Measurements from ENCODE around the gene MZT1.
"Not testable (repeated sequence)": the region's sequence is repeated elsewhere in the genome, so short reads cannot be mapped to it uniquely, and the experiment has no call there.

MZT1 gene

GRCh38 chr13:72726185-72726584, 1.2 kb downstream of the MZT1 start:
- H2AK5ac ChIP-seq (ENCODE audit: low read depth, low read length); H2BK15ac ChIP-seq (ENCODE audit: low read length); DNase-seq (ENCODE audit: low spot score); H3K79me1 ChIP-seq (ENCODE audit: low read depth, low read length); H4K91ac ChIP-seq (ENCODE audit: low read depth, low read length, poor library complexity); H3K4me1 ChIP-seq (ENCODE audit: control insufficient read depth in 2 of 2, insufficient read depth in 1 of 2, low read depth in 1 of 2, low read length in 2 of 2); H2AFZ ChIP-seq (ENCODE audit: low read length); H2BK5ac ChIP-seq (ENCODE audit: low read length); H3K9ac ChIP-seq (ENCODE audit: low read depth, low read length, poor library complexity); H3K4ac ChIP-seq (ENCODE audit: low read length); H4K8ac ChIP-seq (ENCODE audit: low read depth, low read length); H2BK12ac ChIP-seq (ENCODE audit: low read length); H2BK120ac ChIP-seq (ENCODE audit: low read depth, low read length); H3K27me3 ChIP-seq (ENCODE audit: control insufficient read depth in 3 of 3, insufficient read depth in 3 of 3, low read depth in 1 of 3, low read length in 3 of 3); H3K14ac ChIP-seq (ENCODE audit: low read length); H3K23ac ChIP-seq (ENCODE audit: low read depth, low read length, poor library complexity); H3K18ac ChIP-seq (ENCODE audit: low read length): not testable (repeated sequence)
- peak overlapping the region; percentile 39 for H3K27ac ChIP-seq (replicated peaks; ENCODE audit: low read length)
- peak overlapping the region in 1 of 2 donors; percentile 98 for H3K4me3 ChIP-seq (ENCODE audit: low read length in 2 of 2)
- peak overlapping the region; percentile 48 for H3K4me2 ChIP-seq (ENCODE audit: insufficient read depth, low read length, poor library complexity, severe bottlenecking)
- WGBS, 2 donors (ENCODE audit: extremely low coverage in 2 of 2, insufficient read length in 2 of 2, insufficient replicate concordance in 1 of 2), result no CpG with 5 or more reads among the region's 15 CpGs
- H3K9me3 ChIP-seq (replicated peaks in 1 of 2; ENCODE audit: control insufficient read depth in 2 of 2, insufficient read depth in 1 of 2, low read depth in 1 of 2, low read length in 2 of 2), result peaks cover 0 to 24% of the 10 kb centered on the region in 2 donors
- peaks cover 5 to 62% of the 10 kb centered on the region in 2 donors for H3K36me3 ChIP-seq (replicated peaks in 1 of 2; ENCODE audit: control insufficient read depth in 2 of 2, insufficient read depth in 2 of 2, low read length in 2 of 2)

- H2BK5ac ChIP-seq (ENCODE audit: low read length), result no peak overlapping the region
- H3K36me3 ChIP-seq (replicated peaks in 1 of 2; ENCODE audit: control insufficient read depth in 2 of 2, insufficient read depth in 2 of 2, low read length in 2 of 2), result peaks cover 23 to 100% of the 10 kb centered on the region in 2 donors
- no peak overlapping the region for H2BK120ac ChIP-seq (ENCODE audit: low read depth, low read length)
- H3K79me1 ChIP-seq (ENCODE audit: low read depth, low read length), result peaks cover 3% of the 10 kb centered on the region
- H3K9ac ChIP-seq (ENCODE audit: low read depth, low read length, poor library complexity), result no peak overlapping the region
- no peak overlapping the region for H3K23ac ChIP-seq (ENCODE audit: low read depth, low read length, poor library complexity)
- no peak overlapping the region for H2BK15ac ChIP-seq (ENCODE audit: low read length)
- H3K4me3 ChIP-seq (ENCODE audit: low read length in 2 of 2), result no peak overlapping the region
- H3K27me3 ChIP-seq (ENCODE audit: control insufficient read depth in 3 of 3, insufficient read depth in 3 of 3, low read depth in 1 of 3, low read length in 3 of 3), result no peaks in the 10 kb centered on the region
- no peak overlapping the region for H4K8ac ChIP-seq (ENCODE audit: low read depth, low read length)
- no peak overlapping the region for H4K91ac ChIP-seq (ENCODE audit: low read depth, low read length, poor library complexity)
- H3K4ac ChIP-seq (ENCODE audit: low read length), result no peak overlapping the region
- no peak overlapping the region for H2BK12ac ChIP-seq (ENCODE audit: low read length)
- H2AK5ac ChIP-seq (ENCODE audit: low read depth, low read length), result no peak overlapping the region
- DNase-seq (ENCODE audit: low spot score), result no peak
- H3K18ac ChIP-seq (ENCODE audit: low read length), result no peak overlapping the region
- no peak overlapping the region for H3K4me2 ChIP-seq (ENCODE audit: insufficient read depth, low read length, poor library complexity, severe bottlenecking)
- H3K4me1 ChIP-seq (ENCODE audit: control insufficient read depth in 2 of 2, insufficient read depth in 1 of 2, low read depth in 1 of 2, low read length in 2 of 2), result no peaks in the 10 kb centered on the region
- H3K9me3 ChIP-seq (replicated peaks in 1 of 2; ENCODE audit: control insufficient read depth in 2 of 2, insufficient read depth in 1 of 2, low read depth in 1 of 2, low read length in 2 of 2), result peaks cover 13 to 51% of the 10 kb centered on the region in 2 donors
- no CpG with 5 or more reads among the region's 3 CpGs for WGBS, 2 donors (ENCODE audit: extremely low coverage in 2 of 2, insufficient read length in 2 of 2, insufficient replicate concordance in 1 of 2)
- H3K27ac ChIP-seq (replicated peaks; ENCODE audit: low read length), result no peak overlapping the region
- H3K14ac ChIP-seq (ENCODE audit: low read length), result no peak overlapping the region
- no peak overlapping the region for H2AFZ ChIP-seq (ENCODE audit: low read length)
These were observed 10.7 kb downstream of the MZT1 start for GRCh38 chr13:72716776-72717175.

GRCh38 chr13:72700509-72700908, 26.9 kb downstream of the MZT1 start:
- H2BK12ac ChIP-seq (ENCODE audit: low read length), result no peak overlapping the region
- H3K27me3 ChIP-seq (ENCODE audit: control insufficient read depth in 3 of 3, insufficient read depth in 3 of 3, low read depth in 1 of 3, low read length in 3 of 3), result no peaks in the 10 kb centered on the region
- no peaks in the 10 kb centered on the region for H3K79me1 ChIP-seq (ENCODE audit: low read depth, low read length)
- no peaks in the 10 kb centered on the region for H3K36me3 ChIP-seq (replicated peaks in 1 of 2; ENCODE audit: control insufficient read depth in 2 of 2, insufficient read depth in 2 of 2, low read length in 2 of 2)
- no CpG with 5 or more reads among the region's 1 CpG for WGBS, 2 donors (ENCODE audit: extremely low coverage in 2 of 2, insufficient read length in 2 of 2, insufficient replicate concordance in 1 of 2)
- H2BK15ac ChIP-seq (ENCODE audit: low read length), result no peak overlapping the region
- no peak overlapping the region for H4K8ac ChIP-seq (ENCODE audit: low read depth, low read length)
- no peak overlapping the region for H3K4me3 ChIP-seq (ENCODE audit: low read length in 2 of 2)
- no peak overlapping the region for H2AFZ ChIP-seq (ENCODE audit: low read length)
- no peaks in the 10 kb centered on the region for H3K9me3 ChIP-seq (replicated peaks in 1 of 2; ENCODE audit: control insufficient read depth in 2 of 2, insufficient read depth in 1 of 2, low read depth in 1 of 2, low read length in 2 of 2)
- no peak overlapping the region for H2AK5ac ChIP-seq (ENCODE audit: low read depth, low read length)
- no peak overlapping the region for H3K4me2 ChIP-seq (ENCODE audit: insufficient read depth, low read length, poor library complexity, severe bottlenecking)
- no peak overlapping the region for H3K14ac ChIP-seq (ENCODE audit: low read length)
- H2BK120ac ChIP-seq (ENCODE audit: low read depth, low read length), result no peak overlapping the region
- H3K23ac ChIP-seq (ENCODE audit: low read depth, low read length, poor library complexity), result no peak overlapping the region
- H3K4me1 ChIP-seq (ENCODE audit: control insufficient read depth in 2 of 2, insufficient read depth in 1 of 2, low read depth in 1 of 2, low read length in 2 of 2), result no peaks in the 10 kb centered on the region
- DNase-seq (ENCODE audit: low spot score), result no peak
- no peak overlapping the region for H3K18ac ChIP-seq (ENCODE audit: low read length)
- no peak overlapping the region for H3K27ac ChIP-seq (replicated peaks; ENCODE audit: low read length)
- no peak overlapping the region for H3K4ac ChIP-seq (ENCODE audit: low read length)
- no peak overlapping the region for H4K91ac ChIP-seq (ENCODE audit: low read depth, low read length, poor library complexity)
- H2BK5ac ChIP-seq (ENCODE audit: low read length), result no peak overlapping the region
- no peak overlapping the region for H3K9ac ChIP-seq (ENCODE audit: low read depth, low read length, poor library complexity)

GRCh38 chr13:72698164-72698563, 29.3 kb downstream of the MZT1 start:
- Histone ChIP-seq H3K14ac (ENCODE audit: low read length) (no peak overlapping the region), H3K23ac (ENCODE audit: low read depth, low read length, poor library complexity) (no peak overlapping the region), H3K4me1 (ENCODE audit: control insufficient read depth in 2 of 2, insufficient read depth in 1 of 2, low read depth in 1 of 2, low read length in 2 of 2) (no peaks in the 10 kb centered on the region), H4K8ac (ENCODE audit: low read depth, low read length) (no peak overlapping the region), H3K9ac (ENCODE audit: low read depth, low read length, poor library complexity) (no peak overlapping the region), H2AFZ (ENCODE audit: low read length) (no peak overlapping the region), H2AK5ac (ENCODE audit: low read depth, low read length) (no peak overlapping the region), H2BK120ac (ENCODE audit: low read depth, low read length) (no peak overlapping the region), H3K27me3 (ENCODE audit: control insufficient read depth in 3 of 3, insufficient read depth in 3 of 3, low read depth in 1 of 3, low read length in 3 of 3) (no peaks in the 10 kb centered on the region), H3K9me3 (replicated peaks in 1 of 2; ENCODE audit: control insufficient read depth in 2 of 2, insufficient read depth in 1 of 2, low read depth in 1 of 2, low read length in 2 of 2) (peaks cover 0 to under 1% of the 10 kb centered on the region in 2 donors), H3K4me3 (ENCODE audit: low read length in 2 of 2) (no peak overlapping the region), H3K4me2 (ENCODE audit: insufficient read depth, low read length, poor library complexity, severe bottlenecking) (no peak overlapping the region), H3K36me3 (replicated peaks in 1 of 2; ENCODE audit: control insufficient read depth in 2 of 2, insufficient read depth in 2 of 2, low read length in 2 of 2) (no peaks in the 10 kb centered on the region), H3K4ac (ENCODE audit: low read length) (no peak overlapping the region), H2BK5ac (ENCODE audit: low read length) (no peak overlapping the region), H2BK12ac (ENCODE audit: low read length) (no peak overlapping the region), H4K91ac (ENCODE audit: low read depth, low read length, poor library complexity) (no peak overlapping the region), H2BK15ac (ENCODE audit: low read length) (no peak overlapping the region), H3K18ac (ENCODE audit: low read length) (no peak overlapping the region), H3K79me1 (ENCODE audit: low read depth, low read length) (no peaks in the 10 kb centered on the region), H3K27ac (replicated peaks; ENCODE audit: low read length) (no peak overlapping the region)
- WGBS, 2 donors (ENCODE audit: extremely low coverage in 2 of 2, insufficient read length in 2 of 2, insufficient replicate concordance in 1 of 2), result no CpG with 5 or more reads among the region's 2 CpGs
- no peak for DNase-seq (ENCODE audit: low spot score)
